HepG2 (cell line): Measurements from ENCODE around the gene TAF1D. TPM values are rescaled to one million over a fixed set of nuclear protein-coding genes. Genes with fewer than 3 reads are reported as not detected.
A peak's percentile ranks its signal among the peaks of the same experiment; 100 is the strongest.

Source experiments
- CEBPG ChIP-seq: IDR thresholded peaks from 2 replicates; pipeline ENCODE4 v1.6.1; 2016
- CHD2 ChIP-seq: IDR thresholded peaks from 2 replicates; pipeline ENCODE4 v1.6.1; 2011; ENCODE audit warnings: low read depth, low read length, improper control_type of control experiment
- GPN1 ChIP-seq: sonication (generic); formaldehyde crosslinking; IDR thresholded peaks from 2 replicates; pipeline ENCODE4 v1.5.1; 2020; ENCODE audit warnings: missing genetic modification reagents, borderline replicate concordance
- HOXD1 ChIP-seq: sonication (generic); formaldehyde crosslinking; IDR thresholded peaks from 2 replicates; pipeline ENCODE4 v1.5.0; 2020; ENCODE audit warnings: missing genetic modification reagents
- IRF9 ChIP-seq: sonication (generic); formaldehyde crosslinking; IDR thresholded peaks from 2 replicates; pipeline ENCODE4 v1.8.0; 2022; ENCODE audit warnings: missing genetic modification reagents, mild to moderate bottlenecking, borderline replicate concordance
- ISX ChIP-seq: sonication (generic); formaldehyde crosslinking; conservative IDR thresholded peaks from 2 replicates; pipeline ENCODE4 v1.5.0; 2020; ENCODE audit warnings: missing genetic modification reagents
- KLF11 ChIP-seq: IDR thresholded peaks from 2 replicates; pipeline ENCODE4 v1.6.1; 2016; ENCODE audit warnings: missing compliant biosample characterization
- MEF2D ChIP-seq: sonication (generic); formaldehyde crosslinking; IDR thresholded peaks from 2 replicates; pipeline ENCODE4 v1.5.1; 2020; ENCODE audit warnings: mild to moderate bottlenecking, missing genetic modification reagents
- MIER3 ChIP-seq: IDR thresholded peaks from 2 replicates; pipeline ENCODE4 v1.6.1; 2016; ENCODE audit warnings: missing compliant biosample characterization, borderline replicate concordance
- MLXIP ChIP-seq: sonication (generic); formaldehyde crosslinking; IDR thresholded peaks from 2 replicates; pipeline ENCODE4 v1.9.0; 2021; ENCODE audit warnings: missing genetic modification reagents, borderline replicate concordance
- ONECUT2 ChIP-seq: sonication (generic); formaldehyde crosslinking; IDR thresholded peaks from 2 replicates; pipeline ENCODE4 v1.4.0; 2020; ENCODE audit warnings: missing genetic modification reagents
- RARA ChIP-seq: IDR thresholded peaks from 2 replicates; pipeline ENCODE4 v1.6.1; 2016; ENCODE audit warnings: missing genetic modification reagents, missing compliant biosample characterization
- SALL2 ChIP-seq: sonication (generic); formaldehyde crosslinking; IDR thresholded peaks from 2 replicates; pipeline ENCODE4 v1.8.1; 2023; ENCODE audit warnings: mild to moderate bottlenecking, missing genetic modification reagents, inconsistent platforms
- TAF1 ChIP-seq: sonication (generic); formaldehyde crosslinking; IDR thresholded peaks from 2 replicates; pipeline ENCODE4 v1.4.0; 2020; ENCODE audit warnings: missing genetic modification reagents
- TAF15 ChIP-seq: fragments of 200-400 bp; formaldehyde crosslinking; IDR thresholded peaks from one replicate; pipeline ENCODE4 v1.6.1; 2018; ENCODE audit warnings: mild to moderate bottlenecking, low read depth, low read length; ENCODE audit not compliant: poor library complexity, severe bottlenecking
- ZNF101 ChIP-seq: sonication (generic); formaldehyde crosslinking; IDR thresholded peaks from 2 replicates; pipeline ENCODE4 v1.4.0; 2020; ENCODE audit warnings: mild to moderate bottlenecking, low read depth, missing genetic modification reagents, borderline replicate concordance
- ZNF18 ChIP-seq: sonication (generic); formaldehyde crosslinking; IDR thresholded peaks from 2 replicates; pipeline ENCODE4 v1.8.0; 2022; ENCODE audit warnings: mild to moderate bottlenecking, missing genetic modification reagents; ENCODE audit not compliant: insufficient replicate concordance
- ZNF180 ChIP-seq: sonication (generic); formaldehyde crosslinking; IDR thresholded peaks from 2 replicates; pipeline ENCODE4 v1.4.0; 2020; ENCODE audit warnings: low read depth, missing genetic modification reagents, borderline replicate concordance
- ZNF230 ChIP-seq: sonication (generic); formaldehyde crosslinking; IDR thresholded peaks from 2 replicates; pipeline ENCODE4 v1.4.0; 2020; ENCODE audit warnings: mild to moderate bottlenecking, missing genetic modification reagents
- ZNF550 ChIP-seq: sonication (generic); formaldehyde crosslinking; IDR thresholded peaks from 2 replicates; pipeline ENCODE4 v1.4.0; 2020; ENCODE audit warnings: mild to moderate bottlenecking, missing genetic modification reagents, borderline replicate concordance
- ZNF619 ChIP-seq: sonication (generic); formaldehyde crosslinking; IDR thresholded peaks from 2 replicates; pipeline ENCODE4 v1.4.0; 2020; ENCODE audit warnings: mild to moderate bottlenecking, missing genetic modification reagents
- ZZZ3 ChIP-seq: sonication (generic); formaldehyde crosslinking; IDR thresholded peaks from 2 replicates; pipeline ENCODE4 v1.4.0; 2020; ENCODE audit warnings: missing genetic modification reagents, mild to moderate bottlenecking, borderline replicate concordance
- polyA plus RNA-seq, 8 experiments: library from polyadenylated mRNA; depleted of rRNA in 3 of 8; stranded (reverse) in 7 of 8; unstranded in 1 of 8; fragments of >200 nt; fragmentation: Illumina TruSeq in 4 of 8; extraction: Trizol in 4 of 8; gene quantifications; 2 replicates each; pipeline versions ENCODE4 v1.2.1 to v1.2.3, GENCODE V29; 2011 to 2016; ENCODE audit warnings: low read depth in 4 of 8, missing spikeins in 1 of 8, mixed read lengths in 1 of 8; ENCODE audit not compliant: insufficient read depth in 1 of 8
- total RNA-seq, 5 experiments: library from RNA; depleted of rRNA; stranded (reverse); fragments of >200 nt; fragmentation: Illumina TruSeq; extraction: Trizol; gene quantifications; 2 replicates each; pipeline ENCODE4 v1.2.3, GENCODE V29; 2016; ENCODE audit warnings: low read depth in 1 of 5
- TF ChIP-seq, protein P1 (sequence below): sonication (generic); formaldehyde crosslinking; IDR thresholded peaks from 2 replicates; pipeline ENCODE4 v1.5.0; 2020; ENCODE audit warnings: missing genetic modification reagents
- TF ChIP-seq, protein P2 (sequence below): IDR thresholded peaks from 2 replicates; pipeline ENCODE4 v1.6.1; 2016; ENCODE audit warnings: missing biosample characterization, missing genetic modification reagents, low read depth

Gene TAF1D
- total and polyA plus RNA-seq, 2 of the 13 experiments (the other 11 are each of a cell fraction or from before 2014, with no cell fraction given) = 132 to 207 TPM

GRCh38 chr11:93773045-93773477, 31.8 kb upstream of the TAF1D start (continued):
- TF ChIP-seq MLXIP (CRISPR knock-in tag) (no peak), ZNF619 (no peak), ZNF230 (CRISPR knock-in tag) (peak; percentile 93), ZZZ3 (CRISPR knock-in tag) (0 out of 2 replicates have a peak, but pooled peaks have one; percentile 63), SALL2 (CRISPR knock-in tag) (no peak), KLF11 (CRISPR knock-in tag) (0 out of 2 replicates have a peak, but pooled peaks have one; percentile 38), ONECUT2 (CRISPR knock-in tag) (peak; percentile 96), CHD2 (no peak), MEF2D (peak; percentile 53; the same call in 1 of the 2 replicates), GPN1 (no peak), ZNF180 (CRISPR knock-in tag) (no peak), TAF1 (CRISPR knock-in tag) (no peak), ZNF550 (CRISPR knock-in tag) (no peak), ZNF101 (CRISPR knock-in tag) (no peak), HOXD1 (no peak), RARA (CRISPR knock-in tag) (peak; percentile 98), ISX (no peak), CEBPG (CRISPR knock-in tag) (no peak), ZNF18 (CRISPR knock-in tag) (peak; percentile 32), TAF15 (no peak), IRF9 (CRISPR knock-in tag) (peak; percentile 60; the same call in 1 of the 2 replicates), MIER3 (CRISPR knock-in tag) (peak; percentile 67; the same call in 1 of the 2 replicates)
- TF ChIP-seq, protein P1, sequence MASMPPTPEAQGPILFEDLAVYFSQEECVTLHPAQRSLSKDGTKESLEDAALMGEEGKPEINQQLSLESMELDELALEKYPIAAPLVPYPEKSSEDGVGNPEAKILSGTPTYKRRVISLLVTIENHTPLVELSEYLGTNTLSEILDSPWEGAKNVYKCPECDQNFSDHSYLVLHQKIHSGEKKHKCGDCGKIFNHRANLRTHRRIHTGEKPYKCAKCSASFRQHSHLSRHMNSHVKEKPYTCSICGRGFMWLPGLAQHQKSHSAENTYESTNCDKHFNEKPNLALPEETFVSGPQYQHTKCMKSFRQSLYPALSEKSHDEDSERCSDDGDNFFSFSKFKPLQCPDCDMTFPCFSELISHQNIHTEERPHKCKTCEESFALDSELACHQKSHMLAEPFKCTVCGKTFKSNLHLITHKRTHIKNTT (CRISPR knock-in tag) = no peak
- TF ChIP-seq, protein P2, sequence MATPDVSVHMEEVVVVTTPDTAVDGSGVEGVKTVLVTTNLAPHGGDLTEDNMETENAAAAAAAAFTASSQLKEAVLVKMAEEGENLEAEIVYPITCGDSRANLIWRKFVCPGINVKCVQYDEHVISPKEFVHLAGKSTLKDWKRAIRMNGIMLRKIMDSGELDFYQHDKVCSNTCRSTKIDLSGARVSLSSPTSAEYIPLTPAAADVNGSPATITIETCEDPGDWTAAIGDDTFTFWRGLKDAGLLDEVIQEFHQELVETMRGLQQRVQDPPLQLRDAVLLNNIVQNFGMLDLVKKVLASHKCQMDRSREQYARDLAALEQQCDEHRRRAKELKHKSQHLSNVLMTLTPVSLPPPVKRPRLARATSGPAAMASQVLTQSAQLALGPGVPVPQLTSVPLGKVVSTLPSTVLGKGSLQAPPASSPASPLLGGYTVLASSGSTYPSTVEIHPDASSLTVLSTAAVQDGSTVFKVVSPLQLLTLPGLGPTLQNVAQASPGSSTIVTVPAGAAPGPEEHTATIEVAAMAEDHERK = no peak
